ENCODE results near the gene ADAM21. TPM values are rescaled to one million over a fixed set of nuclear protein-coding genes. Genes with fewer than 3 reads are reported as not detected.

ADAM21 gene
- polyA plus RNA-seq, 3 donors = not detected

- no peak overlapping the region for H2AFZ ChIP-seq (ENCODE audit: insufficient read depth, low read depth, low read length, poor library complexity, severe bottlenecking)
- Mint-ChIP-seq H3K4me1 (no peaks in the 10 kb centered on the region), H3K9me3 (peaks cover 33 to 80% (median 71%) of the 10 kb centered on the region in 7 donors), H3K27ac (no peak overlapping the region), H3K36me3 (no peaks in the 10 kb centered on the region), H3K4me3 (no peak overlapping the region), H3K27me3 (ENCODE audit: low read depth in 3 of 3) (peaks cover 0 to 2% (median 2%) of the 10 kb centered on the region in 3 donors)
- no peaks in the 10 kb centered on the region for H4K20me1 ChIP-seq (ENCODE audit: insufficient read depth, low read length)
- peaks cover 65 to 73% of the 10 kb centered on the region in 2 donors for H3K9me3 ChIP-seq (replicated peaks in 1 of 2; ENCODE audit: control insufficient read depth in 1 of 2, insufficient read depth in 1 of 2, low read length in 2 of 2)
- DNase-seq = no peak
- no peak overlapping the region for H3K4me2 ChIP-seq (replicated peaks; ENCODE audit: extremely low read depth, low read length, poor library complexity, severe bottlenecking)
- intact Hi-C loops (cut with micrococcal nuclease) = no loop called here
- TF ChIP-seq CTCF (IDR thresholded peaks at IDR 0.05) = no peak
- H3K36me3 ChIP-seq (replicated peaks in 1 of 2; ENCODE audit: control insufficient read depth in 1 of 2, insufficient read depth in 2 of 2, low read length in 2 of 2) = no peaks in the 10 kb centered on the region
- H3K9ac ChIP-seq (ENCODE audit: insufficient read depth, low read length, poor library complexity, severe bottlenecking) = no peak overlapping the region
- WGBS (ENCODE audit: insufficient coverage) = 82% methylated on average over 4 of the region's 4 CpGs
- H3K4me3 ChIP-seq (replicated peaks in 1 of 3; ENCODE audit: low read depth in 2 of 3, low read length in 3 of 3) = no peak overlapping the region
- no peak overlapping the region for H3K27ac ChIP-seq (ENCODE audit: low read depth in 1 of 2, low read length in 2 of 2)
- no peaks in the 10 kb centered on the region for H3K4me1 ChIP-seq (ENCODE audit: control insufficient read depth in 1 of 2, insufficient read depth in 2 of 2, low read length in 2 of 2)
- no peaks in the 10 kb centered on the region for H3K79me2 ChIP-seq (ENCODE audit: insufficient read depth, low read length)
- no peaks in the 10 kb centered on the region for H3K27me3 ChIP-seq (ENCODE audit: control insufficient read depth in 2 of 2, insufficient read depth in 2 of 2, low read length in 2 of 2)
These were observed 9.2 kb upstream of the ADAM21 start for GRCh38 chr14:70442750-70443149.

GRCh38 chr14:70448633-70449340 lies 3.2 kb upstream of the ADAM21 start:
- Histone ChIP-seq H3K27ac (ENCODE audit: low read depth in 1 of 2, low read length in 2 of 2) (no peak overlapping the region), H2AFZ (ENCODE audit: insufficient read depth, low read depth, low read length, poor library complexity, severe bottlenecking) (no peak overlapping the region), H3K79me2 (ENCODE audit: insufficient read depth, low read length) (no peaks in the 10 kb centered on the region), H3K27me3 (ENCODE audit: control insufficient read depth in 2 of 2, insufficient read depth in 2 of 2, low read length in 2 of 2) (no peaks in the 10 kb centered on the region), H3K36me3 (replicated peaks in 1 of 2; ENCODE audit: control insufficient read depth in 1 of 2, insufficient read depth in 2 of 2, low read length in 2 of 2) (no peaks in the 10 kb centered on the region), H3K4me3 (replicated peaks in 1 of 3; ENCODE audit: low read depth in 2 of 3, low read length in 3 of 3) (no peak overlapping the region), H3K4me1 (ENCODE audit: control insufficient read depth in 1 of 2, insufficient read depth in 2 of 2, low read length in 2 of 2) (no peaks in the 10 kb centered on the region), H3K9me3 (replicated peaks in 1 of 2; ENCODE audit: control insufficient read depth in 1 of 2, insufficient read depth in 1 of 2, low read length in 2 of 2) (peaks cover 21 to 23% of the 10 kb centered on the region in 2 donors), H4K20me1 (ENCODE audit: insufficient read depth, low read length) (no peaks in the 10 kb centered on the region), H3K4me2 (replicated peaks; ENCODE audit: extremely low read depth, low read length, poor library complexity, severe bottlenecking) (no peak overlapping the region), H3K9ac (ENCODE audit: insufficient read depth, low read length, poor library complexity, severe bottlenecking) (no peak overlapping the region)
- WGBS (ENCODE audit: insufficient coverage) = 93% methylated on average over 3 of the region's 4 CpGs
- TF ChIP-seq CTCF (IDR thresholded peaks at IDR 0.05) = no peak
- Mint-ChIP-seq H3K9me3 (peaks cover 13 to 31% (median 24%) of the 10 kb centered on the region in 7 donors), H3K36me3 (no peaks in the 10 kb centered on the region), H3K27me3 (ENCODE audit: low read depth in 3 of 3) (peaks cover 0 to 3% (median 0%) of the 10 kb centered on the region in 3 donors), H3K4me1 (no peaks in the 10 kb centered on the region), H3K27ac (no peak overlapping the region), H3K4me3 (no peak overlapping the region)
- intact Hi-C loops (cut with micrococcal nuclease) = no loop called here
- no peak for DNase-seq
